Ishikawa (cell line): ENCODE measurements around the gene CDCA5.

ENCODE experiments used
- CEBPB ChIP-seq: IDR thresholded peaks from 2 replicates; pipeline ENCODE4 v1.6.1; 2012
- CREB1 ChIP-seq: IDR thresholded peaks from 2 replicates; pipeline ENCODE4 v1.6.1; 2012; ENCODE audit warnings: low read depth
- EGR1 ChIP-seq: IDR thresholded peaks from 2 replicates; pipeline ENCODE4 v1.6.1; 2012
- EP300 ChIP-seq: IDR thresholded peaks from 2 replicates; pipeline ENCODE4 v1.6.1; 2012; ENCODE audit warnings: borderline replicate concordance
- FOXM1 ChIP-seq: IDR thresholded peaks from 2 replicates; pipeline ENCODE4 v1.6.1; 2012; ENCODE audit warnings: low read depth, borderline replicate concordance
- NFIC ChIP-seq: IDR thresholded peaks from 2 replicates; pipeline ENCODE4 v1.6.1; 2012
- REST ChIP-seq: IDR thresholded peaks from 2 replicates; pipeline ENCODE4 v1.6.1; 2012; ENCODE audit warnings: low read depth, mild to moderate bottlenecking
- TAF1 ChIP-seq: IDR thresholded peaks from 2 replicates; pipeline ENCODE4 v1.6.1; 2012; ENCODE audit warnings: low read depth, mild to moderate bottlenecking
- TCF12 ChIP-seq: IDR thresholded peaks from 2 replicates; pipeline ENCODE4 v1.6.1; 2012; ENCODE audit warnings: low read depth
- USF1 ChIP-seq: IDR thresholded peaks from 2 replicates; pipeline ENCODE4 v1.6.1; 2012
- YY1 ChIP-seq: IDR thresholded peaks from 2 replicates; pipeline ENCODE4 v1.6.1; 2012; ENCODE audit warnings: low read depth
- ZBTB7A ChIP-seq: IDR thresholded peaks from 2 replicates; pipeline ENCODE4 v1.6.1; 2012; ENCODE audit warnings: low read depth
- TF ChIP-seq, protein P1 (sequence below): IDR thresholded peaks from 2 replicates; pipeline ENCODE4 v1.6.1; 2012

GRCh38 chr11:65063532-65063931 is 20.3 kb downstream of the CDCA5 start:
- TF ChIP-seq NFIC = no peak
- TF ChIP-seq CEBPB = no peak
- TF ChIP-seq USF1 = no peak
- TF ChIP-seq TCF12 = no peak
- no peak for TF ChIP-seq EGR1
- TF ChIP-seq, protein P1, sequence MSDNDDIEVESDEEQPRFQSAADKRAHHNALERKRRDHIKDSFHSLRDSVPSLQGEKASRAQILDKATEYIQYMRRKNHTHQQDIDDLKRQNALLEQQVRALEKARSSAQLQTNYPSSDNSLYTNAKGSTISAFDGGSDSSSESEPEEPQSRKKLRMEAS = no peak
- no peak for TF ChIP-seq YY1
- no peak for TF ChIP-seq REST
- no peak for TF ChIP-seq CREB1
- TF ChIP-seq ZBTB7A = no peak
- TF ChIP-seq TAF1 = no peak
- no peak for TF ChIP-seq FOXM1
- TF ChIP-seq EP300 = no peak
